HepG2 (cell line): ENCODE measurements around the gene FBXL12. TPM values are rescaled to one million over a fixed set of nuclear protein-coding genes. Genes with fewer than 3 reads are reported as not detected.

ENCODE experiments used
- STAT6 ChIP-seq: sonication (generic); formaldehyde crosslinking; IDR thresholded peaks from 2 replicates; pipeline ENCODE4 v1.4.0; 2020; ENCODE audit warnings: missing genetic modification reagents, mild to moderate bottlenecking, borderline replicate concordance
- TERF1 ChIP-seq: sonication (generic); formaldehyde crosslinking; IDR thresholded peaks from 2 replicates; pipeline ENCODE4 v1.8.0; 2022; ENCODE audit warnings: mild to moderate bottlenecking, missing genetic modification reagents, moderate library complexity
- THAP8 ChIP-seq: sonication (generic); formaldehyde crosslinking; IDR thresholded peaks from 2 replicates; pipeline ENCODE4 v1.5.1; 2020; ENCODE audit warnings: missing genetic modification reagents, mild to moderate bottlenecking, borderline replicate concordance
- USF2 ChIP-seq, 2 experiments: sonication (generic) in 1 of 2; formaldehyde crosslinking in 1 of 2; IDR thresholded peaks; 2 replicates each; pipeline versions ENCODE4 v1.5.1 to v1.6.1; 2011 to 2020; ENCODE audit warnings: borderline replicate concordance in 1 of 2, low read depth in 1 of 2, low read length in 1 of 2, mild to moderate bottlenecking in 1 of 2, missing genetic modification reagents in 1 of 2, moderate library complexity in 1 of 2
- ZNF281 ChIP-seq: sonication (generic); formaldehyde crosslinking; IDR thresholded peaks from 2 replicates; pipeline ENCODE4 v1.4.0; 2020; ENCODE audit warnings: missing genetic modification reagents, borderline replicate concordance
- ZNF546 ChIP-seq: sonication (generic); formaldehyde crosslinking; conservative IDR thresholded peaks from 2 replicates; pipeline ENCODE4 v1.8.1; 2023; ENCODE audit warnings: mild to moderate bottlenecking, missing genetic modification reagents
- ZNF710 ChIP-seq: sonication (generic); formaldehyde crosslinking; IDR thresholded peaks from 2 replicates; pipeline ENCODE4 v1.5.0; 2020; ENCODE audit warnings: mild to moderate bottlenecking, missing genetic modification reagents, borderline replicate concordance
- ZNF770 ChIP-seq: sonication (generic); formaldehyde crosslinking; IDR thresholded peaks from 2 replicates; pipeline ENCODE4 v1.5.0; 2020; ENCODE audit warnings: mild to moderate bottlenecking, missing genetic modification reagents
- polyA plus RNA-seq, 8 experiments: library from polyadenylated mRNA; depleted of rRNA in 3 of 8; stranded (reverse) in 7 of 8; unstranded in 1 of 8; fragments of >200 nt; fragmentation: Illumina TruSeq in 4 of 8; extraction: Trizol in 4 of 8; gene quantifications; 2 replicates each; pipeline versions ENCODE4 v1.2.1 to v1.2.3, GENCODE V29; 2011 to 2016; ENCODE audit warnings: low read depth in 4 of 8, missing spikeins in 1 of 8, mixed read lengths in 1 of 8; ENCODE audit not compliant: insufficient read depth in 1 of 8
- total RNA-seq, 5 experiments: library from RNA; depleted of rRNA; stranded (reverse); fragments of >200 nt; fragmentation: Illumina TruSeq; extraction: Trizol; gene quantifications; 2 replicates each; pipeline ENCODE4 v1.2.3, GENCODE V29; 2016; ENCODE audit warnings: low read depth in 1 of 5

The FBXL12 gene
- total and polyA plus RNA-seq, 2 of the 13 experiments (the other 11 are each of a cell fraction or from before 2014, with no cell fraction given): 20.4 to 23.1 TPM

GRCh38 chr19:9768175-9769112 lies 50.4 kb downstream of the FBXL12 start, which contains the start of gene ZNF846 (continued):
- TF ChIP-seq STAT6: peak; percentile 81; the same call in 1 of the 2 replicates
- TF ChIP-seq ZNF281: peak; percentile 55; the same call in 1 of the 2 replicates
- TF ChIP-seq THAP8 (CRISPR knock-in tag): 0 out of 2 replicates have a peak, but pooled peaks have one; percentile 50
- TF ChIP-seq ZNF770 (CRISPR knock-in tag): peak; percentile 87
- TF ChIP-seq TERF1 (CRISPR knock-in tag): no peak
- TF ChIP-seq ZNF710: peak; percentile 88
- peak; percentile 86 for TF ChIP-seq ZNF546 (CRISPR knock-in tag)
- no peak for TF ChIP-seq USF2 (IDR thresholded peaks at IDR 0.05; ENCODE audit: low read depth, low read length)
- no peak; the same call in 1 of the 2 replicates for TF ChIP-seq USF2 (CRISPR knock-in tag; IDR thresholded peaks at IDR 0.05; ENCODE audit: borderline replicate concordance)
